Measurements from ENCODE around the gene ISG15. TPM values are rescaled to one million over a fixed set of nuclear protein-coding genes. Genes with fewer than 3 reads are reported as not detected.

ISG15 gene
- polyA plus RNA-seq (2013, experiment 1 of 2; ENCODE audit: insufficient read length): 41.5 TPM
- polyA plus RNA-seq (2013, experiment 2 of 2; ENCODE audit: insufficient read length): 34.0 TPM

DNA sequence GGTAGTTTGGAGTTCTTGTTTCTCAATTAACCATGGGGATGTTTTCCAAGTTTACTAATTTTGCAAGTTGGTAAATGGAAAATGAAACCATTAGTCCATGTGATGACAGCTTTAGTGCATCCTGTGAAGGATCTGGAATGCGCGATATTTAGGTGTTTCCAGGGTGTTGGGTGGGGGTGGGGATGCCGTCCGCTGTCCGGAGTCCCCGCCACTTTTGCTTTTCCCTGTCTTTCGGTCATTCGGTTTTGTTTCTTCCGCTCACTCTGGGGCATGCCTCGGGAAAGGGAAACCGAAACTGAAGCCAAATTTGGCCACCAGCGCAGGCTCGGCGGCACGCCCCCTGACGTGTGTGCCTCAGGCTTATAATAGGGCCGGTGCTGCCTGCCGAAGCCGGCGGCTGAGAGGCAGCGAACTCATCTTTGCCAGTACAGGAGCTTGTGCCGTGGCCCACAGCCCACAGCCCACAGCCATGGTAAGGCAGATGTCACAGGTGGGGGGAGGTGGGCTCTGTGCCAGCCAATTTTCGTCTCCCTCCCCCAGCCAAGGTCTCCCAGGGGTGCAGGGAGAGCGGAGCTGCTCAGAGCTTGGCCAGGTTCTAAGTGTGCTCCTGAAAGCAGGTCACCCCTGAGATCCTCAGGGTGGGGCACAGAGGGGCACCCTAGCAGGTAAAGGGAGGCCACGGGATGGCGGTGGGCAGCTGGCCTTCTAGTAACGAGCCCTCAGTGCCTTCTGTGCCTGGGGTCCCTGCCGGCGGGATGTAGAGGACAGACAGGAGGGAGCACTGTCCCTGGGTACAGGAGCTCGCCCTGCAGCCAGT, at the start of gene ISG15:
ISG15 (plus strand) TSS at position 393 of the 817 bp plus-strand sequence; CDS start at position 470, 77 bp downstream.
- DNase-seq: peak; percentile 88

DNA sequence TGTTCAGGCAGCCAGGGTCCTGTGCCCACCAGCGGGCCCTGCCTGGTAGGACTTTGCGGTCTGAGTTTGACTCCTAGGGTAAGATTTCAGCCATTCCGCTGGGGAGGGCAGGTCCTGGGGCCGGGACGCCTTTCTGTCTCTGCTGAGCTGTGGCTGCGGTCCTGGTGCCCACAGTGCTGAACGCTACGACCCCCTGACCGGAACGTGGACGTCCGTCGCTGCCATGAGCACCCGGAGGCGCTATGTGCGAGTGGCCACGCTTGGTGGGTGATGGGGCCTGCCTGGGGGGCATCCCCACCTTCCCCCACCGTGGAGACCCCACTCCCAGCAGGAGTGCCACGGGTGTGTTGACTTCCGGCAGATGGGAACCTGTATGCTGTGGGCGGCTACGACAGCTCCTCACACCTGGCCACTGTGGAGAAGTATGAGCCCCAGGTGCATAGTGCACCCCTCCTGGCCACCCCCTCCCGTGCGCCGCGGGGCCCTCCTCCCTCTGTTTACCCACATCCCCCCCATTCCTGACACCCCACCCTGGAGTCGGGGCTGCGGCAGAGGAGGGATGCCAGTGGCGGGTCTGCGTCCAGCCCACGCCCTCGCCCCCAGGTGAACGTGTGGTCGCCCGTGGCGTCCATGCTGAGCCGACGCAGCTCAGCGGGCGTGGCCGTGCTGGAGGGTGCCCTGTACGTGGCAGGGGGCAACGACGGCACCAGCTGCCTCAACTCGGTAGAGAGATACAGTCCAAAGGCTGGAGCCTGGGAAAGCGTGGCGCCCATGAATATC, 49.4 kb upstream of the ISG15 start:
- no peak for DNase-seq

DNA sequence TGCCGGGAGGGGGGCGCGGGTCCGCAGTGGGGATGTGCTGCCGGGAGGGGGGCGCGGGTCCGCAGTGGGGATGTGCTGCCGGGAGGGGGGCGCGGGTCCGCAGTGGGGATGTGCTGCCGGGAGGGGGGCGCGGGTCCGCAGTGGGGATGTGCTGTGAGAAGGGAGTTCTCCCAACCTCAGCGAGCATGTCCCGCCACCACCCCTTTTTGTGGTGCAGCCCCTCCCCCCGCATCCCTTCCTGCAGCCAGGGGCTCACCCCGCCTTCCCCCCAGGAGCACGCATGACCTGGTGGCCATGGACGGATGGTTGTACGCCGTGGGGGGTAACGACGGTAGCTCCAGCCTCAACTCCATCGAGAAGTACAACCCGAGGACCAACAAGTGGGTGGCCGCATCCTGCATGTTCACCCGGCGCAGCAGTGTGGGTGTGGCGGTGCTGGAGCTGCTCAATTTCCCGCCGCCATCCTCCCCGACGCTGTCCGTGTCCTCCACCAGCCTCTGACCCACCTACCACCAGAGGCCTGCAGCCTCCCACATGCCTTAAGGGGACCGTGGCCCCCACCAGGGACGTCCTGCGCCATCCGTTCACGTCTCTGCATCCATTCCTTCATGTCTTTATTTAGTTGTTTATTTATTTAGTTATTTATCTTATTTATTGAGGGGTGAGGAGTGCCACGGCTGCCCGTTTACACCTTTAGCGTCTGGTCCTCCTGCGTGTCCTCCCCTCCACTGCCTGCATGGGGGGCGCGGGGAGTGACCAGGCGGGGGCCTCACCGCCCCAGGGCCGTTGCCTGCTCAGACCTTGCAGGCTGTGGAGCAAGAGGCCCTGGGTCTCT, 48.4 kb upstream of the ISG15 start:
- no peak for DNase-seq

DNA sequence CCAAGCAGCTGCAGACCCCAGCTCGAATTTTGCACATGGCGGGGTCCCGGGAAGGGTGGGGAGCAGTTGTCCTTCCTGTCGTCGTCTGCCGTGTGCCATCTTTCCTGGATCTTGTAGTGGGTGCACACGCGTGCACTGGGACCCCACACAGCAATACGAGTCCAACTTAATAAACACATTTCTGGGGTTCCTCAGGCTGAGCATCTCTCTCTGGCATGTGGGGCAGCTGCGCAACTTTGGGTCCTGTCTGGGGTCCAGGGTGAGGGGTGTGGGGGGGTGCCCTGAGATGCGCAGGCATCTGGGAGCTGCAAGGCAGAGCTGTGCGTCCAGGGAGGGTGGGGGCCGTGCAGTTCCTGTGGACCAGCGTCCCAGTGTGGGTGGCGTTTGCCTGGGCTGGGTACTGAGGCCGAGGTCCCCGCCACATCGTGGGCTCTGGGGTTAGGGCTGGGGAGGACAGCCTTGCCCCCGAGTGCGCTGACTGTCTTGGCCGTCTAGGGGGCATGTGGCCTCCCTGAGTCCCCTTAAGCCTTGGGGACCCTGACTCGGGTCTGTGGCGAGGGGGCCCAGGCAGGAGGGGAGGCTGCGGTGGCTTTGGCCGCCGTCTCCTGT, 47.7 kb upstream of the ISG15 start:
- no peak for DNase-seq

DNA sequence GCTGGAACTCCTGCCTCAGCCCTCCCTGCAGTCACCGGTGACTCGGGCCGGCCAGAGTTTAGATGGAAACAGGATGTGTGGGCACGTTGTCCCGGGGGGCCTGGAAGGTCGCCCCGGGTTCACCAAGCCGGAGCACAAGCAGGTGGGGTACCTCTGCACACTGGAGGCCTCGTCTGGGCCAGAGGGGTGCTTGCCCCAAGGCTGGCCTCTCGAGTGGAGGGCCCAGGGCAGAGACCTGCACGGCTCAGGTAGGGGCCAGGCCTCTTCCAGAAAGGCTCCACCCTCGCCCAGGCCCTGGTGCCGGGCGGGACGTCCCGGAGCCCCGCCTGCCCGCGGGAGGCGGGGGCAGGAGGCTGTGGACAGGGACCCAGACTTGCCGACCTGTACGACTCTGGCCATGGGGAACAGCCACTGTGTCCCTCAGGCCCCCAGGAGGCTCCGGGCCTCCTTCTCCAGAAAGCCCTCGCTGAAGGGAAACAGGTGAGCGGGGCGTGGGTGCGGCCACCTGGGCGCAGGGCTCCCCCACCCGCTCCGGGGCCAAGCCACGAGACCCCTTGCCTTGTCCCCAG, 47.1 kb upstream of the ISG15 start, which contains the start of gene PLEKHN1:
PLEKHN1 (plus strand) TSS at position 348 of the 569 bp plus-strand sequence; CDS start at position 398, 50 bp downstream.
- peak; percentile 61 for DNase-seq

DNA sequence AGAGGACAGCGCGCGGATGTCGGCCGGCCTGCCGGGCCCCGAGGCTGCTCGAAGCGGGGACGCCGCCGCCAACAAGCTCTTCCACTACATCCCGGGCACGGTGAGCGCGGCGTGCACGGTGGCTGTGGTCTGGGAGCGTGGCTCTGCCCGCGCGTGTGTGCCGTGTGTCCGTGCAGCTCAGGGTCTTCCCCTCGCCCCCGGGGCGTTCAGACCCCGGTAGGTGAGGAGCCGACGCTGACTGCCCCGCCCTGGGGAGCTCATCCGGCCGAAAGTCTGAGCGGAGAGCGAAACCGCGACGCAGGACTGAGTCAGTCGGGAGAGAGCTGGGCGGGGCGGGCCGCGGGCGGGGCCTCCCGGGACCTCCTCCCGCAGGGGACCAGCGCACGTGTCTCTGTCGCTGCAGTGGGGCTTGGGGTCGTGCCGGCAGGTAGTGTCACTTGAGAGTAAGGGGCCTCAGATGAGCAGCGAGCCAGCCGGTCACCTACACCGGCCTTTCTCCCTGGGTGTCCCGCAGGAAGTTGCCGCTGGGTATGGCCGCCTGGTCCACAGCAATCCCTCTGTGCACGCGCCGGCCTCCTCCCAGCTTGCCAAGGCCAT, 46.5 kb upstream of the ISG15 start:
- peak; percentile 75 for DNase-seq

DNA sequence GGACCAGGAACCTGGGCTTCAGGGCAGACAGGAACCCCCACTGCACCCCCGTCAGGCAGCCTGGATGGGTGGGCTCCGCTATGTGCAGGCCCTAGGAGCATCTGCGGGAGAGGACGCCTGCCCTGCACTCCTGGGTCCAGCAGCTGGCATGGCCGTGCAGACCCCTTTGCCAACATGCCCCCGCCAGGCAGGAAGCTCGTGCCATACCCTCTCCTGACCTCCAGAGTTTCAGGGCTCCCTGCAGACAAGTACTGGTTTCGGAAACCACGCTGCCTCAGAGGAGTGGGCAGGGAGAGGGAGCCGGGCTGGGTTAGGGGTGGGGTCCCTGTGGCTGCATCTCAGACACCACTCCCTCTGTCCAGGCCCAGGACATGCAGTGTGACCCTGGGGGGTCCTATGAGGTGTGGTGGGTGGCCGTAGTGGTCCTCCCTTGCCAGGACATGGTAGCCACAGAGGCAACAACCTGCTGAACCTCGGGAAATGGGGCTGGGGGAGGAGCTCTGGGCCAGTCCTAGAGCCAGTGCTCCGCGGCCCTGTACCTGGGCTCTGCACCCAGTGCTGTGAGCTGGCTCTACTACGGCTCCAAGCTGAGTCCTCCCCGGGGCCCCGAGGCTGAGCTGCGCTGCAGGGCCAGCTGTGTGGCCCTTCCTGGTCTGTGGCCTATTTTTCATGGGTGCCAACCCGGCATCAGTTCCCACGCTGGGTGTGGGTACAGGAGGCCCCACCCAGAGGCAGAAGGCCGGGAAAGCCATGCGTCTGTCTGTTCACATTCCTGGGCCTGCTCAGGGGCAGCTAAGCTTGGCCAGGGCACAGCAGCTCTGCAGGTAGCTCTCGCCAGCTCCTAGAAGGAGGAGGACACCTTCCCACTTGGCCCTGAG, 45.6 kb upstream of the ISG15 start:
- no peak for DNase-seq

DNA sequence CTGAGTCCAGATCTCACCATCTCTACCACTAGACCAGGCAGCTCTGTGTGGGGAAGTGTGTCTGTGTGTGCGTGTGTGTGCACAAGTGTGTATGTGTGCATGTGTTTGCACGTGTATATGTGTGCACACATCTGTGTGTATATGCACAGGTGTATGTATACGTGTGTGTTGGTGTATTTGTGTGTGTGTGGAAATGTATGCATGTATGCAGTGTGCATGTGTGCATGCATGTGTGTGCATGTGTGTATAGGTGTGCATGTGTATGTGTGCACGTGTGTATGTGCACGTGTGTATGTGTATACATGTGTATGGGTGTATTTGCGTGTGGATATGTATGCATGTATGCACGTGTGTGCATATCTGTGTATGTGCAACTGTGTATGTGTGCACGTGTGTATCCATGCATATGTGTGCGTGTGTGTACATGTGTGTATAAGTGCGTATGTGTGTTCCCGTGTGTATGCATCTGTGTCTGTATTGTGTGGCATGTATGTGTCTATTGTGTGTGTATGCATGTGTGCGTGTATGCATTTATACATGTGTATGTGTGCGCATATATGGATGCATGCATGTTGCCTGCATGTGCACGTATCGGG, 43.9 kb upstream of the ISG15 start:
- DNase-seq: no peak

DNA sequence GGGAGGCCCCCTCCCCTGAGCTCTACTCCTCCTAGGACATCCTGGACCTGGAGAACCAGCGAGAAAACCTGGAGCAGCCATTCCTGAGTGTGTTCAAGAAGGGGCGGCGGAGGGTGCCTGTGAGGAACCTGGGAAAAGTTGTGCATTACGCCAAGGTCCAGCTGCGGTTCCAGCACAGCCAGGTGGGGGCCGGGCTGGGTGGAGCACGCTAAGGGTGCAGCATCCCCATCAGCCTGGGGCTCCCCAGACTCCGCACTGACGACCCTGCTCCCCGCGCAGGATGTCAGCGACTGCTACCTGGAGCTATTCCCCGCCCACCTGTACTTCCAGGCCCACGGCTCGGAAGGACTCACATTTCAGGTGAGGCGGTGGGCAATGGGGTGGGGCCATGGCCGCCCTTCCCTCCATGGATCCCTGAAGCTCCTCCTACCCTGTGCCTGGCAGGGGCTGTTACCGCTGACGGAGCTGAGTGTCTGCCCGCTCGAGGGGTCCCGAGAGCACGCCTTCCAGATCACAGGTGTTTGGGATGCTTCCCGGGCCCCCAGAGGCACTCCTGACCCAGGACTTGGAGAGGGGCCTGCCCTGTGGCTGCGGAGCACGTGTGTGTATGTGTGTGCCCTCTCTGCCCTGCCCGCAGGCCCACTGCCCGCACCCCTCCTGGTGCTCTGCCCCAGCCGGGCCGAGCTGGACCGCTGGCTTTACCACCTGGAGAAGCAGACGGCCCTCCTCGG, 42.9 kb upstream of the ISG15 start:
- no peak for DNase-seq

DNA sequence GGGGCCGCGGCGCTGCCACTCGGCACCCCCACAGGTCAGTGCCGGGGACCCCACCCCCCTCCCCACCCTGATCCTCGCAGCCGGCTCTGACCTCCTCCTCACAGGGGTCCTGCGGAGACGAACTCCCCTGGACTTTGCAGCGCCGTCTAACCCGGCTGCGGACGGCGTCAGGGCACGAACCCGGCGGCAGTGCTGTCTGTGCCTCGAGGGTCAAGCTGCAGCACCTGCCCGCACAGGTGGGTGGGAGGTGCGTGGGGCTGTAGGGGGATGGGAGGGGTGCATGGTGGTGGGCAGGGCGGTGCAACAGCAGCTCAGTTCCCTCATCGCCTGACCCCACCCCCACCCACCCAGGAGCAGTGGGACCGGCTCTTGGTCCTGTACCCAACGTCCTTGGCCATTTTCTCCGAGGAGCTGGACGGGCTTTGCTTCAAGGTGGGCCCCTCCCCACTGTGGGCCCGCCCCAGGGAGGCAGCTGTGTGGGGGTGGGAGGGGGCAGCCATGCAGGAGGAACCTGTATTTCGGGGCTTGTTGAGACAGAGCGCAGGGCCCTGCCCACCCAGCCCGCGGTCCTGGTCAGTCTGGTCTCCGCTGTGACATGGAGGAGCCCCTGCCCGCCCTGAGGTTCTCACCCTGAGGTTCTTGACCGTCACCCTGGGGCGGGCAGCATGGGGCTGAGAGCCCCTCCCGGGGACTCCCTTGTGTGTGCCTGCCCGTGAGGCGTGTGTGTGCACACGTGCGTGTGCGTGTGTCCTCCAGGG, 42.1 kb upstream of the ISG15 start:
- no peak for DNase-seq

DNA sequence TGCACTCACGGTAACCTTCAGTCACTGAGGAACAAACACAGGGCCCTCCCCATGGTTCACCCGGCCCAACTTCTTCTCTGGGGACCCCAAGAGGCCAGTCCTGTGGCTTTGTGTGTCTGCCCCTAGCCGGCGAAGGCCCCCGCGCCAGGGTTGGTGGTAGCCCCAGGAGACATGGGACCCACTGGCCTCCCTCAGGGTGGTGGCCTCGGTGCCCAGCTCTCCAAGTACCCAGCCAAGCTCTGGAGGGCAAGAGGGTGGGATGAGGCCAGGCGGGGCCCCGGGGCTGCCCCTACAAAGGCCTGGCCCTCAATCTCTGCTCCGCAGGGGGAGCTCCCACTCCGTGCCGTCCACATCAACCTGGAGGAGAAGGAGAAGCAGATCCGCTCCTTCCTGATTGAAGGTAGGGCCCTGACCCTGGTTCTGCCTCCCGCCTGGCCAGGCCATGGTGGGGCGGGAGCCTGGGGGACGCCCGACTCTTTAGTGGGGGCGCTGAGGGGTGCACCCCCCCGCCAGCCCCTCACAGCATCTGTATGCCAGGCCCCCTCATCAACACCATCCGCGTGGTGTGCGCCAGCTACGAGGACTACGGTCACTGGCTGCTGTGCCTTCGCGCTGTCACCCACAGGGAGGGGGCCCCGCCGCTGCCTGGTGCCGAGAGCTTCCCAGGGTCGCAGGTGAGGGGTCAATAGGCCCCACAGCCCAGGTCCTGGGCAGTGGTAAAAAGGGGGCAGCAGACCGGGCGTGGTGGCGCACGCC, 41.4 kb upstream of the ISG15 start:
- no peak for DNase-seq

DNA sequence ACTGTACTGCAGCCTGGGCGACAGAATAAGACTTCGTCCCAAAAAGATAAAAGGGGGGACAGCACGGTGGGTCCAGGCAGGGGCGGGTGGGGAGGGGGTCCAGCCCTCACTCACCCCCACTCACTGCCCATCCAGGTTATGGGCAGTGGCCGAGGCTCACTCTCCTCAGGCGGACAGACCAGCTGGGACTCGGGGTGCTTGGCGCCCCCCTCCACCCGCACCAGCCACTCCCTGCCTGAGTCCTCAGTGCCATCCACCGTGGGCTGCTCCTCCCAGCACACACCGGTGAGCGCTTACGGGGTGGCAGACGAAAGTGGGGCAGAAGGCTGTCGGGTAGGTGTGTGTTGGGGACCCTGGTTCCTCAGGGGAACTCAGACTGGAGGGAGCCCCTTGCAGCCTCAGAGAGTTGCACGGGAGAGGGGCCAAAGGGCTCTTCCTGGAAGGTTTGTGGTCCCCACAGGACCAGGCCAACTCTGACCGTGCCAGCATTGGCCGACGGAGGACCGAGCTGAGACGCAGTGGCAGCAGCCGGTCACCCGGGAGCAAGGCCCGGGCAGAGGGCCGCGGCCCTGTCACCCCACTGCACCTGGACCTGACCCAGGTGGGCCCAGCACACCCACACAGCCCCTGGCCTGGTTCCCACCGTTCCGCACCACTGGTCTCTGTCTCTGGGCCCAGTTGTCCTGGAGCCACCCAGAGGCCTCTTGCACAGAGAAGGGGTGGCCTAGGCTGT, 40.4 kb upstream of the ISG15 start:
- DNase-seq: no peak

DNA sequence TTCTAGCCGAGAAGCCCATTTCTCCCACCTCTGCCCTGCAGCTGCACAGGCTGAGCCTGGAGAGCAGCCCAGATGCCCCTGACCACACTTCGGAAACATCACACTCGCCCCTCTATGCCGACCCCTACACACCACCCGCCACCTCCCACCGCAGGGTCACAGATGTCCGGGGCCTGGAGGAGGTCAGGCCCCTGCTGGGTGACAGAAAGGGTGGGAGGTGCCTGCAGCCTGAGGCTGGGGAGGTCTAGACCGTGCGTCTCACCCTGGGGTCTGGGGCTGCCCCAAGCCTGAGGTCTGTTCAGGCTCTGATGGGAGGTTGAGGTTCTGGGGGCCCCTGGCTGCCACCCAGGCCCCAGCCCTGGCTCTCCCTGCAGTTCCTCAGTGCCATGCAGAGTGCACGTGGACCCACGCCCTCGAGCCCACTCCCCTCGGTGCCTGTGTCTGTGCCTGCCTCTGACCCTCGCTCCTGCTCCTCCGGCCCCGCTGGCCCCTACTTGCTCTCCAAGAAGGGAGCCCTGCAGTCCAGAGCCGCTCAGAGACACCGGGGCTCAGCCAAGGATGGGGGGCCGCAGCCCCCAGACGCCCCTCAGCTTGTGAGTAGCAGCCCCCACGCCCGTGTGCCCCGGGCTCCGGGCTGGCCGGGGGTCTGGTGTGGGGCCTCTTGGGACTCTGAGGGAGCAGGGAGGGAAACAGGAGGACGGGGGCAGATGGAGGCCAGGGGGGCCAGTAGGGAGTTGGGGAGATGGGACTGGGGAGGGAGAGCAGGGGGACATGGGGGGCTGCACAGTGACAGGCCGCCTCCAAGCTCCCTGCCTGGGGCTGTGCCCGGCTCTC, 39.6 kb upstream of the ISG15 start:
- DNase-seq: no peak

DNA sequence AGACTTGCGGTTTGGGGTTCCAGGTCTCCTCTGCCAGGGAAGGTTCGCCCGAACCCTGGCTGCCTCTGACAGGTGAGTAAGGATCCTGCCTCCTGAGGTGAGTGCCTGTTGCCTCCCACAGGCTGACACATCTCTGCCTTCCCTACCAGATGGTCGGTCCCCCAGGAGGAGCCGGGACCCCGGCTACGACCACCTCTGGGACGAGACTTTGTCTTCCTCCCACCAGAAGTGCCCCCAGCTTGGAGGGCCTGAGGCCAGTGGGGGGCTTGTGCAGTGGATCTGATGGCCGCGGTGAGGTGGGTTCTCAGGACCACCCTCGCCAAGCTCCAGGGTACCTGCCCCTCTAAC, 39.0 kb upstream of the ISG15 start:
- no peak for DNase-seq

DNA sequence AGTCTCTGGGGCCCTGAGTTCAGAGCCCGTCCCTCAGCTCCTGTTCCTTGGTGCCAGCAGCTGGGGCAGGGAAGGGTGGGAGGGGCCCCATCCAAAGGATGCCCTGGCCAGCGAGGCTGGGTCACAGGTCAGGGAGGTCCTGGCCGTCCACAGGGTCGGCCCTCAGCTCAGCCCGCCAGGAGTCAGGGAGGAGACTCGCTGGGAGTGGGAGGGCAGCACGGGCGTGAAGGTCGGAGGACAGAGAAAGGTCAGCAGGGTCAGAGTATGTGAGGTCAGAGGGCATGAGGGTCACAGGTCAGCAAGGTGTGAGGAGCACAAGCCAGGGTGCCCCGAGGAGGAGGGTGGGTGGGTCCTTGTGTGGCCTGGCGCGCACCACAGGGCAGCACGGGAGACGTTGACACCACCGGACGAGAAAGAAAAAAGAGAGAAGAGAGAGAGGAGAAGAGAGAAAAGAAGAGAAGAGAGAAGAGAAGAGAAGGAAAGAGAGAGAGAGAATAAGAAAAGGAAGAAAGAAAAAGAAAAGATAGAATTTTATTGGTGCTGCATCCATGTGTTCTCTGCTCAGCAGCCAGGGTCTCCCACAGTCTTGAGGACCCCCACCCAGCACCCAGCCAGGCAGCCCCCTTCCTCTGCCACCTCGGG, 38.5 kb upstream of the ISG15 start:
- DNase-seq: no peak

DNA sequence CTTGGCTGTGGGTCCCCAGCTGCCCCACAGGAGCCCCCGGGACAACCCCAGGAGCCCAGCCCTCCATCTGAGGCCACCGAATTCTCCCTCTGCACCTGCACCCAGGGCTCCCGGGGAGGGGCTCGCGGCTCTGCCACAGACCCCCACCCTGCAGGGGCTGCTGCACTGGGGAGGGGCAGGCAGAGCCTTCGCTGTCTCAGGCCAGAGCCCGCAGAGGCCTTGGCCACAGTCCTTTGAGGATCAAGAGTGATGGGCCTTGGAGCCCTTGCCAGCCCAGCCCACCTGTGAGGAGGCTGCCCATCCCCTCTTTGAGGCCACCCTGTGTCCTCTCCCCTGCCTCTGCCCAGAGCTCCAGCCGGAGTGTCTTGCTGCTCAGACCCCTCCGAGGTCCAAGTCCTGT, 37.9 kb upstream of the ISG15 start:
- DNase-seq: no peak

Data from fibroblast of skin of back (primary cell).